Hindlimb muscle (tissue), 1 donor: Measurements from ENCODE around the gene MYOZ1. TPM values are rescaled to one million over a fixed set of nuclear protein-coding genes. Genes with fewer than 3 reads are reported as not detected.
"Not testable (repeated sequence)": the region's sequence is repeated elsewhere in the genome, so short reads cannot be mapped to it uniquely, and the experiment has no call there.

ENCODE experiments used
- DNase-seq: peaks from one replicate; pipeline ENCODE4 v3.0.0-alpha.2; 2013
- polyA plus RNA-seq: library from polyadenylated mRNA; unstranded; fragments of 120-200 nt; gene quantifications from one replicate; pipeline ENCODE4 v1.2.1, GENCODE V29; 2013; ENCODE audit not compliant: insufficient read length

MYOZ1 gene
- polyA plus RNA-seq, 1 donor = 768 TPM

- peak; percentile 57 for DNase-seq
Observed at GRCh38 chr10:73647211-73647874, 6.1 kb upstream of the MYOZ1 start.

- no peak for DNase-seq
Observed at GRCh38 chr10:73646598-73647041, 5.3 kb upstream of the MYOZ1 start.

GRCh38 chr10:73645251-73645650 lies 4.0 kb upstream of the MYOZ1 start:
- DNase-seq = no peak

- DNase-seq = no peak
Observed at GRCh38 chr10:73644767-73645166, 3.5 kb upstream of the MYOZ1 start.

- DNase-seq = peak; percentile 63
Observed at GRCh38 chr10:73644015-73644743, 2.9 kb upstream of the MYOZ1 start.

GRCh38 chr10:73643362-73643761 lies 2.1 kb upstream of the MYOZ1 start:
- no peak for DNase-seq

GRCh38 chr10:73639286-73639685 lies 2.0 kb downstream of the MYOZ1 start:
- no peak for DNase-seq

GRCh38 chr10:73635781-73636180 lies 5.5 kb downstream of the MYOZ1 start:
- no peak for DNase-seq

- DNase-seq = no peak
Observed at GRCh38 chr10:73634421-73634820, 6.9 kb downstream of the MYOZ1 start.

- no peak for DNase-seq
Observed at GRCh38 chr10:73629165-73629564, 12.1 kb downstream of the MYOZ1 start.

- no peak for DNase-seq
Observed at GRCh38 chr10:73628405-73628804, 12.9 kb downstream of the MYOZ1 start.

GRCh38 chr10:73627300-73627699 lies 14.0 kb downstream of the MYOZ1 start:
- DNase-seq = no peak

- peak; percentile 98 for DNase-seq
Observed at GRCh38 chr10:73625884-73626752, 15.2 kb downstream of the MYOZ1 start.

GRCh38 chr10:73625004-73625883 lies 16.0 kb downstream of the MYOZ1 start:
- peak; percentile 34 for DNase-seq

GRCh38 chr10:73623056-73623455 lies 18.2 kb downstream of the MYOZ1 start:
- no peak for DNase-seq

- DNase-seq = not testable (repeated sequence)
Observed at GRCh38 chr10:73620974-73621373, 20.3 kb downstream of the MYOZ1 start.

GRCh38 chr10:73617143-73617542 lies 24.1 kb downstream of the MYOZ1 start:
- DNase-seq = not testable (repeated sequence)

GRCh38 chr10:73614720-73615119 lies 26.6 kb downstream of the MYOZ1 start:
- DNase-seq = no peak

GRCh38 chr10:73609116-73609515 lies 32.2 kb downstream of the MYOZ1 start:
- no peak for DNase-seq

- DNase-seq = no peak
Observed at GRCh38 chr10:73601486-73601921, 39.8 kb downstream of the MYOZ1 start.

GRCh38 chr10:73597346-73597745 lies 43.9 kb downstream of the MYOZ1 start:
- no peak for DNase-seq

GRCh38 chr10:73593812-73594211 lies 47.5 kb downstream of the MYOZ1 start:
- no peak for DNase-seq
